Retinal pigment epithelial cell (primary cell): Measurements from ENCODE around the gene EFL1.

Experiments used
- DNase-seq: peaks from one replicate; pipeline ENCODE4 v3.0.0-alpha.2; 2010; ENCODE audit warnings: low read depth
- H3K4me3 ChIP-seq: 2 replicates; pipeline ENCODE4 v1.5.1; 2011; ENCODE audit warnings: mild to moderate bottlenecking, low read length, control low read depth, moderate library complexity
- CTCF ChIP-seq: conservative IDR thresholded peaks from 2 replicates; pipeline ENCODE4 v1.5.1; 2011; ENCODE audit warnings: low read depth, low read length, control low read depth, inconsistent platforms

EFL1 gene

GRCh38 chr15:82186719-82187406 lies 75.7 kb downstream of the EFL1 start:
- TF ChIP-seq CTCF, result no peak
- no peak overlapping the region for H3K4me3 ChIP-seq

GRCh38 chr15:82186161-82186560 lies 76.4 kb downstream of the EFL1 start:
- no peak for DNase-seq
- TF ChIP-seq CTCF, result no peak
- H3K4me3 ChIP-seq, result no peak overlapping the region

More at GRCh38 chr15:82186719-82187406, 75.7 kb downstream of the EFL1 start:
- DNase-seq, result no peak

DNA sequence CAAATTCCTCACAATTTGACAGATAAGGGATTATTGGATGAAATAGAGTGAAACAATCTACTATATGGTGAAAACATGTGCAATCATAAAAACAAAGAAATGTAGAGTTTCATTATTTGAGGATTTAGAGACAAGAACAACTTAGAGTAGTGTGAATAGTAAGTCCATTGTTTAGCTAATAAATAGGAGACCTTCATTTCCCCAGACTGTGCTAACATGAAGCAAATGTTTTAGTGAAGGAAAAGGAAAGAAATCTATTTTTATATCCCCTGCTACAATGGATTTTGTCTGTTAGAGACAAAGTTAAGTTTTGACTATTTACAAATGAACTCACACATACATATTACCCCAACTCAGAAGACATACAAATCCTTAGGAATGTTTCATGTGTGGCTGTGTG lies 77.8 kb downstream of the EFL1 start:
- DNase-seq, result no peak
- TF ChIP-seq CTCF, result no peak
- H3K4me3 ChIP-seq, result no peak overlapping the region

- DNase-seq, result no peak
- H3K4me3 ChIP-seq, result no peak overlapping the region
- TF ChIP-seq CTCF, result no peak
Measured at GRCh38 chr15:82184355-82184754, 78.2 kb downstream of the EFL1 start.

DNA sequence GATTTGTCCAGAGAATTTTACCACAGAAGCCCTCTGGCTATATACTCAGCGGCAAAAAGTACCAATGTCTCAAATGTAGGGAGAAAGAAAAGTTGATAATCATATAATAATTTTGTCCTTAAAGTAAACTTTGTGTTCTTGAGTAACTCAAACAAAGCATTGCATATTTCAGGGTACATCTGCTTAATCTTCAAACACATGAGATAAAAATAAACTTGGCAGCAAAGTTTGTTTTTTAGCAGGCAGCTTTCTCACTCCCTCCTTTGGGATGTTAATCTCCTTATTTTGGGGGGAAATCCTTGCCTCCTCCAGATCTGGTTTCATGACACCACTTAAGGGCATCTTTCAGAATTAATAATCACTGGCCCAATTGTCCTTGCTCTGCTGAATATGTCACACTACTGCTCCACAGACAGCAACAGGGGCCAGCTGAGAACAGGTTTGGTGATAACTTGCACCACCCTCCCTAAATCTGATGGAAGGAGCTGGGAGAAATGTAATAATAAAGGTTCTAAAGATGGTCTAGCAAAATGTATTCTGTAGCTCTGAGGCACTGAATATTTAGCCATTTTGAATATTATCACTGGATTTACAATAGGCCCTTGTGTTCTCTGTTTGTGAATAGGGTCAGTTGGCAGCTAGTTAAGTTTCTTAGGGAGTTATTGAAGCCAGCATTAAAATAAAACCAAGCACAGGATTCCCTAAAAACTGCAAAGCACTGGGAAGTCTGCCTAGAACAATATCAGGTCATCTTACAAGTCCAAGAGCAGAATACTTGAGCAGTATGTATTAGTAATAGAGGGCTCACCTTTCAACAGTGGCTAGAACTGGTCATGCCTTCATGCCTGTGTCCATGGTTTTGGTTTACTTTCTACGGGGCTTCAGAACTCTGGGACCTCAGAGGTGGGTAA lies 79.2 kb downstream of the EFL1 start:
- peak; percentile 46 for DNase-seq
- no peak for TF ChIP-seq CTCF

DNA sequence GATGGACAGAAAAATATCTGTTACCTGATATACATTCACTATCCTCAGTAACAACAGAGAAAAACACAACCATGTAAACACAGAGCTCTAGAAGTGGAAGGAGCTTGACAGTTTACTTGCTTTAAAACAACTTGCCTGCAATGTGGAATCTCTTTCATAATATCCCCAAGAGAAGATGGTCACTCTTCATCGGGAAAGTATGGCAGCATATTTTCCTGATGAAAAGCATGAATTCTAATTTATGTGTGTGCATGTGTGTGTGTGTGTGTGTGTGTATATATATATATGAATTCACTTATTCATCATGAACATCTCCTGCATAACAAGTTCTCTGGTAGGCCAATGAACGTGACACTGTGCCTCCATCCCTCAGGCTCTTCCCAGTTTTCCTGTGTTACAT lies 81.2 kb downstream of the EFL1 start:
- no peak overlapping the region for H3K4me3 ChIP-seq
- no peak for DNase-seq
- TF ChIP-seq CTCF, result no peak

More for the DNA sequence above, 79.2 kb downstream of the EFL1 start:
- no peak overlapping the region for H3K4me3 ChIP-seq
